GM18858 (cell line): ENCODE data around the gene NEURL2.
A peak's percentile ranks its signal among the peaks of the same experiment; 100 is the strongest.
"Not testable (repeated sequence)": the region's sequence is repeated elsewhere in the genome, so short reads cannot be mapped to it uniquely, and the experiment has no call there.

Experiments used
- ATAC-seq: cut with Tn5 transposase; IDR thresholded peaks from one replicate; pipeline ENCODE4 v1.9.1; 2021; ENCODE audit not compliant: unreplicated experiment

The NEURL2 gene

DNA sequence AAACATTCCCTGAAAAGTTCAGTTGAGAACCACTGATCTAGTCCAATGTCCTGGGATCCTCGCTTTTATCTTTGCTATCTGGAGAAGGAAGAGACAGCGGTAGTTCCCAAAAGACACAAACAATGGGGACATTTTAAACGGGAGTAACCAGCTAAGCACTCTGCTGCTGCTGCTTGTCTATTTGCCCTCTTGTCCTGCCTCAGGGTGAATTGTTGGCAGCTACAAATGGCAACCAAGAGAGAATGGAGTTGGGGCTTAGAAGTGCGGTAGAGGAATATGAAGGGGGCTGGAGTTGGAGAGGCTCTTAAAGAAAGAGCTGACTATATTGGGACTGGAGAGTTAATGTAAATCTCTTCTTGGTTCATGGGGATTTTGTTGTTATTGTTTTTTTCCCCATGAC, 16.4 kb downstream of the NEURL2 start:
- no peak for ATAC-seq

DNA sequence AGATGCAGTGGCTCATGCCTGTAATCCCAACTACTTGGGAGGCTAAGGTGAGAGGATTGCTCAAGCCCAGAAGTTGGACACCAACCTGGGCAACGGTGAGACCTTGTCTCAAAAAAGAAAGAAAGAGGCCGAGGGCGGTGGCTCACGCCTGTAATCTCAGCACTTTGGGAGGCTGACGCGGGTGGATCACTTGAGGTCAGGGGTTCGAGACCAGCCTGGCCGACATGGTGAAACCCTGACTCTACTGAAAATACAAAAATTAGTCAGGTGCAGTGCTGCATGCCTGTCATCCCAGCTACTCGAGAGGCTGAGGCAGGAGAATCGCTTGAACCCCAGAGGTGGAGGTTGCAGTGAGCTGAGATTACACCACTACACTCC, 16.9 kb downstream of the NEURL2 start:
- ATAC-seq: not testable (repeated sequence)

DNA sequence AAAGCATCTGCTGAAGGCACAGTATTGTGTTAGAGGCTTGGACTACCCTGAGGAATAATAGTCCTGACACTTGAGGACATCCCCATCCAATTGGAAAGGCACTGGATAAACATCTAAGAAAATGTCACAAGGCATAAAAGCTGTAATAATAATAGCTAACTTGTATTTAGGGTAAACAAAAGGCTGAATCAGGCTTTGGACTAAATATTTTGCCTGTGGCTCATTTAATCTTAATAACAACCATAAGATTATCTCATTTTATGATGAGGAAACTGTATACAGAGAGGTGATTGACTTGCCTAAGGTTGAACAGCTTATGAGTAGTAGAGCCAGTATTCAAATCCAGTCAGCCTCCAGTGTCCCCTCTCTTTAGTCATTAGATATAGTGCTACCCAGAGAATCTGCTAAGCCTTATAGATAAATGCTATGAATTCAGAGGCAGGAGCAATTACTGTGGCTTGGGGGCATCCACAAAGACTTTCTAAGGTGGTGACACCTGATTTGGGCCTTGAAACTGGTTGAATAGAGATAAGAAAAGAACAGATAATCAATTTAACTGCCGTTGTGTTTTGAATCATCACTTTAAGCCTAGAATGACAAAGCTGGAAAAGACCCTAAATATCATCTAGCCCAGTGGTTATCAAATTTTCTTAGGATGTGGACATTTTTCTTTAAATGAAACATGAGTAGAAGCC, 17.5 kb downstream of the NEURL2 start:
- ATAC-seq: no peak

DNA sequence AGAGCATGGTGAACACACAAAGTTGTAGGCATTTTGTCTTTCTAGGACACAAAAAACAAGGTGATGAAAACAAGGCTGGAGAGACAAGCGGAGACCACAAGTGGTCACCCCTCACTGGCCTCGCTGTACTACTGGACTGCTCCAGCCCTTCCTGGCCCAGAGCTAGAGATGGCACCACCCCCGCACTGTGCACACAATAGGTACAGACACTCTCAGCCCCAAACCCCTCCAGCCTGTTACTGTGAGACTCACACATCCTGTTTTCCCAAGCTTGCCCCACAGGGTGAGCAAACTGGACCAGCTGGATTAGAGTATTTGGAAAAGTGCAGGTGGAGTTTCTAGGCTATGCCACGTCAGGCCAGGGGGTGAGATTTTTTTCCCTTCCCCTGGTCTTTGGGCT, 18.4 kb downstream of the NEURL2 start:
- no peak for ATAC-seq

DNA sequence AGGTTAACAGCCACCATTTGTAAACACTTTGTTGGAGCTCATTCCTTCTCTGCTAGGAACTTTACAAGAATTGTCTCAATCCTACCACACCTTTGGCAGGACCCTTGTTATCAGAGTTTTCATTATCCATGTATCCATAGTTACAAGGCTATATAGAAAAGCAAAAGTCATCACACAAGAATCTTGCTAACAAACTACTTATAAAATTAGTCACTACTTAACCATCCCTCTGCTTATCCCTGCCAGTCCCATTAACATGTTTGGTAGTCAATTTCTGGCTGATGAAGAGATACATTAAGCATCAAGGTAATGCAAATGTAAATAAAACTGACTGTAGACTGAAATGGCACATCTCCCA, 23.2 kb downstream of the NEURL2 start:
- no peak for ATAC-seq

DNA sequence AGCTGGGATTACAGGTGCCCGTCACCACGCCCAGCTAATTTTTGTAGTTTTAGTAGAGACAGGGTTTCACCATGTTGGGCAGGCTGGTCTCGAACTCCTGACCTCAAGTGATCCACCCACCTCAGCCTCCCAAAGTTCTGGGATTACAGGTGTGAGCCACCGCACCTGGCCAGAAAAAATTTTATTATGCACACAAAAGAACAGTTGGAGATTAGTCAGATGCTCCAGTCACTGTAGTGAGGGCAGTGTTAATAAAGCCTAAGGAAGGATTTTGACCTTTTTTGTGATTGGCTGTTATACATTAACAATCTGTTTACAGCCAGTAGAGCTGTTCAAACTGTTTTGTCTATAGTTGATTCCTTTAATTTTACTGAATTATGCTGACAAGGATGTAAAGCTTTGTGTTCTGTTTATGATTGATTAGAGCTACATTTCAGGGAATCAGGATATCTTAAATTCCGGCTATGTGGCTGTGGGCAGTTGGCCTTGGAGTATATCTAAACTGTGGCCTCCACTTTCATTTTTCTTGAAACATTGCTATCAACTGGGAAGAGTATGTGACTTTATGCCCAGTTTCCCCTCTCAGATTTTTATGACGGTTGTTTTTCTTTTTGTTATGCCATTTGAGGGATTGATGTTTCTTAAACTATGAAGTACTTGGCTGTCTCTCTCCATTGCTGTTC, 23.7 kb downstream of the NEURL2 start:
- no peak for ATAC-seq

DNA sequence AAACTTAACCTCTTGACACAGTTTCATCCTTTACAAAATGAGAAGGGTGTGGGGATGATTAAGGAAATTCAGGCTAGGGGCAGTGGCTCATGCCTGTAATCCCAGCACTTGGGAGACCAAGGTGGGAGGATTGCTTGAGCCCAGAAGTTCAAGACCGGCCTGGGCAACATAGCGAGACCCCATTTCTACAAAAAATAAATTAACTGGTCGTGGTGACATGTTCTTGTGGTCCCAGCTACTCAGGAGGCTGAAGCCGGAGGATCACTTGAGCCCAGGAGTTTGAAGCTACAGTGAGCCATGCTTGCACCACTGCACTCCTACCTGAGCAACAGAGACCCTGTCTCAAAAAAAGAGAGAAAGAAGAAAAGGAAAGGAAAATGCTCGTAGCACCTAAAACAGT, 24.6 kb downstream of the NEURL2 start:
- ATAC-seq: no peak

DNA sequence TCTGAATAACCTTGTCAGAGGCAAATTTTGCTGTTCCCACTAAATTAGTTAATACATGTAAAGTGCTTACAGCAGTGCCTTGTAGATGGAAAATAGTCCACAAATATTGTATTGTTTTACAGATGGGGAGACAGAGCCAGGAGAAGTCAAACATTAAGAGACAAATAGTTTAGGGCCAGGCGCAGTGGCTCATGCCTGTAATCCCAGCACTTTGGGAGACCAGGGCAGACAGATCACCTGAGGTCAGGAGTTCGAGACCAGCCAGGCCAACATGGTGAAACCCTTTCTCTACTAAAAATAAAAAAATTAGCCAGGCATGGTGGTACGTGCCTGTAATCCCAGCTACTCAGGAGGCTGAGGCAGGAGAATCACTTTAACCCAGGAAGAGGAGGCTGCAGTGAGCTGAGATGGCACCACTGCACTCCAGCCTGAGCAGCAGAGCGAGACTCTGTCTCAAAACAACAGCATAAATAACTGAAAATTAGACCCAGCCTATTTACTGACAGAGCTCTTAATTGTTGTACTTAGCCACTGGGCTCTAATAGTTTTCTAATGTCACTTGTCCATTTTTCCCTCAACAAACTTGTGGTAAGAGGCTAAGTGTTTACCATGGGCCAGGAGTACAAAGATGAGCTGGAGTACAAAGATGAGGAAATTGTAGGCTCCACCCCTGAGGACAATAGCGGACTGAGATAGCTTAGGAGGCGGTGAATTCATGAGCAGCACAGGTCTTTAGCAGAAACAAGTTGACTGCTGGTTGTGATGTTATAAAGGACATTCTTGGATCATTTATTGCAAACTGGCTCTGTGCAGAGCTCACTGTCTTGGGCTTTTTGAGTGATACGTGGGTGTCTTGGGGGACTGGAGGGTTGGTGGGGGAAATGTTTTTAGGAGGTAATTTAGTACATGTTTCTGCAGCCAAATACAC, 27.2 kb downstream of the NEURL2 start:
- ATAC-seq: no peak

DNA sequence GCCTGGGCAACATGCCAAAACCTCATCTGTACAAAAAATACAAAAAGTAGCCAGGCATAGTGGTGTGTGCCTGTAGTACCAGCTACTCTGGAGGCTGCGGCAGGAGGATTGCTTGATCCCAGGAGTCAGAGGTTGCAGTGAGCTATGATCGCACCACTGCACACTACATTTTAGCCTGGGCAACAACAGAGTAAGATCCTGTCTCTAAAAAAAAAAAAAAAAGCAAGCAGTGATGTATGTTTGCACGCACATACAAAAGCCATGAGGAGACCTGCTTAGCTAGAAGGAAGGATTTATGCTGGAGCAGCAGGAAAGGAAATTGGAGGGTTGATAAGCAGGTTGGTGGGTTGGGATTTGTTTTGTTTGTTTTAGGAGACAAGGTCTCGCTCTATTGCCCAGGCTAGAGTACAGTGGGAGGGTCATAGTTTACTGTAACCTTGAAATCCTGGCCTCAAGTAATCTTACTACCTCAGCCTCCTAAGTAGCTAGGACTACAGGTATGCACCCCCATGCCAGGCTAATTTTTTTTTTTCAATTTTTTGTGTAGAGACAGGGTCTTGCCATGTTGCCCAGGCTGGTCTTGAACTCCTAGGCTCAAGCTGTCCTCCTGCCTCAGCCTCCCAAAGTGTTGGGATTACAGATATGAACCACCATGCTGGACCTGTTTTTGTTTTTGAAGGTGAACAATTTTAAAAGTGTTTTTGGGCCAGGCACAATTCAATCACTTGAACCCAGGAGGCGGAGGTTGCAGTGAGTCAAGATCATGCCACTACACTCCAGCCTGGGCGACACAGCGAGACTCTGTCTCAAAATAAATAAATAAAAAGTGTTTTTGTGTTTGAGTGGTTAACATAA, 29.6 kb downstream of the NEURL2 start:
- no peak for ATAC-seq

DNA sequence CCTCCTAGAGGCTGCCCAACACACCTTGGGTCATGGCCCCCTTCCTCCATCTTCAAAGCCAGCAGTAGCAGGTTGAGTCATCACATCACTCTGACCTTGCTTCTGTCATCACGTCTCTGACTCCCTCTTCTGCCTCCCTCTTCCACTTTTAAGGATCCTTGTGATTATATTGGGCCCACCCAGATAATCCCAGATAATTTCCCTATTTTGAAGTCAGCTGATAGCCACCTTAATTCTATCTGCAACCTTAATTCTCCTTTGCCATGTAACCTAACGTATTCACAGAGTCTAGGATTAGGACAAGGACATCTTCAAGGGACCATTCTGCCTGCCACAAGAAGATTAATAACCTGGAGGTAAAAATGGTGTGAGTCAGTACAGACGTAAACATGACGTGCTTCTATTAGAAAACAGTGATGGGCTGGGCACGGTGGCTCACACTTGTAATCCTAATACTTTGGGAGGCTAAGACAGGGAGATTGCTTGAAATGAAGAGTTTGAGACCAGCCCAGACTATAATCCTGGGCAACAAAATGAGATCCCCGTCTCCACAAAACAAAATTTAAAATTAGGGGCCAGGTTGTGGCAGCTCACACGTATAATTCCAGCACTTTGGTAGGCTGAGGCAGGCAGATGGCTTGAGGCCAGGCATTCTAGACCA, 30.3 kb downstream of the NEURL2 start:
- ATAC-seq: no peak

DNA sequence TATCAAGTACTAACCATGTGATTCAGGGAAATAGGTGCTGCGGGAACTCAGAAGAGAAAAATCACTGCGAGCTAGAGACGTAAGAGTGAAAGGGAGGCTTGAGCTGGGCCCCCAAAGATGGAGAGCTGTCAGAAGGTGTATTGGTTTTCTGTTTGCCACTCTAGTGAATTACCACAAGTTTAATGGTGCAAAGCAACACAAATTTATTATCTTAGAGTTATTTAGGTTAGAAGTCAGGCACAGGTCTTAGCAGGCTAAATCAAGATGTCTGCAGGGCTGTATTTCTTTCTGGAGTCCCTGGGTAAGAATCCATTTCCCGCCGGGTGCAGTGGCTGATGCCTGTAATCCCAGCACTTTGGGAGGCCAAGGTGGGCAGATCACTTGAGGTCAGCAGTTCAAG, 31.1 kb downstream of the NEURL2 start:
- no peak for ATAC-seq

DNA sequence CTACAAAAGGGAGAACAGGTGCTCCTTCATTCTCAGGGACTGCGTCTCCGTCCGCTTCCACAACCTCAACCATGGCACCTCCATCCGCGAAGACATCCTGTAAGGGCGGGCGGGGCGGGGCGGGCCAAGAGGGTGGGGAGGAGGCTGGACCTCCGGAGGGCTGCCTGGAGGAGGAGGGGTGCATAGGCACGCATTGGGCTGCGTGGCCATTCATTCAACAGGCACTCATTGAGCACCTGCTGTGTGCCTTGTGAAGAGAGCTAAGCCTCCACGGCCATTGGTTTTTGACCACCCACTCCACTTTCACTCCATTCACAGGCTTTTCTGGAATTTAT, 33.2 kb downstream of the NEURL2 start:
- ATAC-seq: no peak

DNA sequence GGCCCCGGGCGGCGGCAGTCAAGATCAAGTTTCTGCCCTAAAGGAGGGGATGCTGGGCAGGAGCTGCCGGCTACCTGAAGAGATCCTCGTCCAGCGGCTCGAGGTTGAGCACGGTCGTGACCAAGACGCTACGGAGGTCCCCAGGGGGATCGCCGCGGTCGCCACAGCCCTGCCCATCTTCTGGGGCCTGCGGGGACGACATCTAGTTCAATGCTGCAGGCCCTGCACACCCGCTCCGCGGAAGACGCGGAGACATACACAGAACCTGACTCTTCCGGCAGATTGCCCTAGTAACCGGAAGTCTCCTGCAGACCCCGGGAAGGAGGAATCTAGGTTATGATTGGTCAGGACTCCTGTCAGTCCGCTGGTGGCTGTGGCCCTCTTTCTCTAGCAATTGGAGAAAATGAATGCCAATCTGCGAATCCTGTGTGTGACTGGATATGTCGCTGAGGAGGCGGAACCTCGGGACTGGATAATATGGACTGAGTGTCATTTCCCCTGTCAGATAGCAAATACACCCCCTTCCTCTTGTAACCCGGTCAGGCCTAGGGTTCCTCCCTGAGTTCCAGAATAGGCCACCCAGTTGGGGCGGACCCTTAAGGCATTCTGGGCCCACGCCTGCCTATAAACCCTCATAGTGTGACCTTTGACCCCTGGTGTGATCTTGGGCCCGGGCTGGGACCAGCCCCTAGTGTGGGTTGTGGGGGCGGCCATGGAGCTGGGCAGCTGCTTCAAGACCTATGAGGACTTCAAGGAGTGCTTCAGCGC, 33.7 kb downstream of the NEURL2 start, which contains the start of the genes ACOT8 and ZSWIM3:
Gene ACOT8 (minus strand): TSS at position 279 of the 768 bp plus-strand sequence. CDS start 77 bp downstream, at position 202.
Gene ZSWIM3 (plus strand): TSS at position 501 of the 768 bp plus-strand sequence. CDS start 212 bp downstream, at position 713.
- ATAC-seq: peak; percentile 92

DNA sequence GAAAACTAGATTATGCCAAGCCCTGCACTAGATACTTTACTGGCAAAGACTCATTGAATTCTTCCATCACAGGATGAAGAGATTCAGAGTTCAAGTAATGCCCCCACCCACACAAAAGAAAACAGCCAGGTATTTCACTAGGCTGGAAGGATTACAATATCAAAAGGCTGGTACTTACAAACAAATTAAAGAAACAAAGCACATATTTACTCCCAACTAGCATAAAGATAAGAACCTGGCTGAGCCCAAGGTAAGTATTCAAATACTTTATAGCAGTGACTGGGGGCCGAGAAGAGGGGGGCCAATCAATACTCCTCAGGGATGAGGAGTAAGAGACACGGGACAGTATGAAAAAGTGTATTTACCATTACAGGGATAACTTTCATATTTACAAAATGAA, 37.5 kb downstream of the NEURL2 start:
- no peak for ATAC-seq

DNA sequence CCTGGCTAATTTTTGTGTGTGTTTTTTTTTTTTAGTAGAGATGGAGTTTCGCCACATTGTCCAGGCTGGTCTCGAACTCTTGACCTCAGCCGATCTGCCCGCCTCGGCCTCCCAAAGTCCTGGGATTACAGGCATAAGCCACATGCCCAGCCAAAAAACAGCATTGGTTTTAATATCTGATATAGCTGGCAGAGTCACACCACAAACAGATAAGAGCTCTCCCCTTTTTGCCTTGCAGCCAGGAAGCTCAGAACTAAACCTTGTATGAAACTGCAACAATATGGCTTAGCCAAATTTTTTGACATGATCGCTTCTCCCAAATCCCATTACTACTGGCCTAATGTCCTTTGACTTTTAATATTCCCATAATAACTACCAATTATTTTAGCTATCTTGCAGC, 38.7 kb downstream of the NEURL2 start:
- ATAC-seq: no peak

DNA sequence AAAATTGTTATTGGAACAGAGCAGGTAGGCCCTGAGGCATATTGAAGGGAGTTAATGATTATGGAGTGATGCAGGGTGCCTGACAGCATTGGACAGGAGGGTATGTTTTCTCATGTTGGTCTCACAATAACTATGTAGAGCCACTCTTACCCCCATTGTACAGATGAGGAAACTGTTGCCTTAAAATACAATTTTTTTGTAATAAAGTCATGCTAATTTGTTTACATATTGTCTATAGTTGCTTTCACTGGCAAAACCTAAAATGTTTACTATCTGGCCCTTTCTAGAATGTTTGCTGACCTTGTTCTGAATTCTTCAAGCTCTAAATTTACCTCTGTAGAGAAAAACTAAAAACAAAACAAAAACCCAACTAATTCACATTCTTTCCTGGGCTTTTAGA, 39.5 kb downstream of the NEURL2 start:
- ATAC-seq: no peak

DNA sequence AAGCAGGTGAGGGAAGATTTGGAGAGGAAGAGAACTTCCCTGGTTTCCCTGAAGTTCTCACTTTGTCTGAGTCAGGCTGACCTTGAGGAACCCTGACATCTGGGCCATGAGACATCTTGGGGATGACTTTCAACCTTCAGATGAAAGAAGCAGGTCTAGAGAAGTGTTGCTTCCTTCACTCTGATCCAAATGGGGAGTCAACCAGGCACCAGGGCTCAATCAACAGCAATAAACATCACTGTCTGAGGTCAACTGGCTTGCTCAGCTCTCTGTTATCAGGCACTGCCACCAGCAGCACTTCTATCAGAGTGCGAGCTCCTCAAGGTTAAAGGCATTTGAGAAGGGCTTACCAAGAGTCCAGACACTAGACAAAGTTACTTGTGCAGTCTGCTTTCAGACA, 40.1 kb downstream of the NEURL2 start:
- ATAC-seq: no peak

DNA sequence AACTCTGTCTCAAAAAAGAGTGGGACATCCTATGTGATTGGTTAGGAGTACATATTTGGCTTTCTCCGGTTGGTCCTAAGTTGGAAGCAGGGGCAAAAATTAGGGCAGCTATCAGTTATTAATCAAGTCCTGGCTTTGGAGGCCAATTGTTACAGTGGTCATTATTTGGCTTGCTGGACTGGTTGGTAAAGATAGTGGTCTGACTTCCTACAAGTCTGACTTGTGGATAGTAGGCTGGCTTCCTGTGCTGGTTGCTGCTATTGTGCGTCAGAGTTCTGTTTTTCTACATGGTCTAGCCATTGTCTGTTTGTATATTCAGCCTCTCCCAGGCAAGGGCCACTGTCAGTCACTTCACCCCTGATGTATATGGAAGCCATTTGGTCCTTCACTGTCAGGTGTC, 40.8 kb downstream of the NEURL2 start:
- no peak for ATAC-seq

DNA sequence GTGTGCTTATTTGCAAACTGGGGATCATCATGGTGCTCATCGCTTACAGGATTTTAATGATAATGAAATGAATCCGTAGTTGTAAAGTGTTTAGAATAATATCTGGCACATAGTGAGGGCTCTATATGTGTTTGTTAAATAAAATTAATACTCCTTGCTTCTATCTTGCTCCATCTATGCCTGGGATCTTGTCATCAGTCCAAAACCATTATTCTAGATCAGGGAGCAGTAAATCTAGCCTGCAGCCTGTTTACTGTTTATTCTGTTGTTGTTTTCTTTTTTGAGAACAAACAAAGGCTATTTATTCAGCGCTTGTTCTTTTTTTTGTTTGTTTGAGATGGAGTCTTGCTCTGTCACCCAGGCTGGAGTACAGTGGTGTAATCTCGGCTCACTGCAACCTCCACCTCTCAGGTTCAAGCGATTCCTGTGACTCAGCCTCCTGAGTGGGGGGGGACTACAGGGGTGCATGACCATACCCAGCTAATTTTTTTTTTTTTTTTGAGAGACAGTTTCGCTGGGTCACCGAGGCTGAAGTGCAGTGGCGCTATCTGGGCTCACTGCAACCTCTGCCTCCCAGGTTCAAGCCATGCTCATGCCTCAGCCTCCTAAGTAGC, 41.9 kb downstream of the NEURL2 start:
- ATAC-seq: no peak
